Spleen (tissue), 11 donors: ENCODE data around the gene KAT7. TPM values are rescaled to one million over a fixed set of nuclear protein-coding genes. Genes with fewer than 3 reads are reported as not detected.

ENCODE experiments used
- DNase-seq: peaks from one replicate; pipeline ENCODE4 v3.0.0-alpha.2; 2020
- H3K27ac ChIP-seq, 8 donors: fragments of 200-600 bp; sonication (generic) in 7 of 8; 1 replicate in 4 of 8; 2 replicates in 4 of 8; pipeline versions ENCODE4 v1.5.0 to v1.8.0; 2016 to 2021; ENCODE audit warnings: inconsistent platforms in 4 of 8, mild to moderate bottlenecking in 4 of 8, moderate library complexity in 1 of 8
- H3K27me3 ChIP-seq, 7 donors: fragments of 200-600 bp; sonication (generic) in 6 of 7; replicated peaks in 1 of 7; 1 replicate in 4 of 7; 2 replicates in 3 of 7; pipeline versions ENCODE4 v1.5.0 to v1.8.0; 2016 to 2021; ENCODE audit warnings: inconsistent platforms in 3 of 7, mild to moderate bottlenecking in 1 of 7
- H3K36me3 ChIP-seq, 6 donors: fragments of 200-600 bp; sonication (generic) in 5 of 6; 1 replicate in 4 of 6; 2 replicates in 2 of 6; pipeline versions ENCODE4 v1.5.0 to v1.8.0; 2016 to 2021; ENCODE audit warnings: inconsistent platforms in 2 of 6
- H3K4me1 ChIP-seq, 6 donors: fragments of 200-600 bp; sonication (generic) in 5 of 6; 1 replicate in 3 of 6; 2 replicates in 3 of 6; pipeline versions ENCODE4 v1.5.0 to v1.8.0; 2016 to 2021; ENCODE audit warnings: inconsistent platforms in 3 of 6
- H3K4me3 ChIP-seq, 8 donors: fragments of 200-600 bp; sonication (generic) in 7 of 8; 1 replicate in 4 of 8; 2 replicates in 4 of 8; pipeline versions ENCODE4 v1.5.0 to v1.8.0; 2016 to 2021; ENCODE audit warnings: inconsistent platforms in 4 of 8, mild to moderate bottlenecking in 4 of 8, moderate library complexity in 2 of 8
- H3K9me3 ChIP-seq, 8 donors: fragments of 200-600 bp; sonication (generic) in 7 of 8; 1 replicate in 4 of 8; 2 replicates in 4 of 8; pipeline versions ENCODE4 v1.5.0 to v1.8.0; 2016 to 2021; ENCODE audit warnings: inconsistent platforms in 4 of 8
- POLR2A ChIP-seq, 3 donors: fragments of 450-650 bp; IDR thresholded peaks; one replicate each; pipeline ENCODE4 v1.5.1; 2017; ENCODE audit warnings: antibody characterized with exemption in 3 of 3, mild to moderate bottlenecking in 1 of 3
- POLR2AphosphoS5 ChIP-seq, 3 donors: sonication (generic); formaldehyde crosslinking; IDR thresholded peaks; one replicate each; pipeline ENCODE4 v1.5.1; 2017; ENCODE audit warnings: antibody characterized with exemption in 3 of 3
- WGBS, 5 donors: extraction: QIAGEN DNeasy Blood & Tissue Kit in 3 of 5; methylation state at CpG; one replicate each; pipeline versions ENCODE4 v1.1.5 to v1.1.7; 2013 to 2018; 5-methylcytosine and 5-hydroxymethylcytosine counted together
- intact Hi-C: fragments of 100-400 bp; cut with DNase I; formaldehyde crosslinking; loops from one replicate; pipeline ENCODE4 v1.15.0; 2023; ENCODE audit warnings: low total_unique reads
- polyA plus RNA-seq, 3 donors: library from polyadenylated mRNA; stranded (reverse); fragments of 200-250 nt; gene quantifications; one replicate each; pipeline ENCODE4 v1.2.1, GENCODE V29; 2013
- total RNA-seq, 7 donors: library from RNA; depleted of rRNA in 3 of 7; stranded (reverse); fragments of >200 nt in 3 of 7; fragmentation: NEBNext Ultra II Directional in 4 of 7; extraction: Animal tissue kit (Norgen Biotek cat#: 25700) in 4 of 7; gene quantifications; one replicate each; pipeline versions ENCODE4 v1.1.0 to v1.2.1, GENCODE V29; 2016 to 2021
- TF ChIP-seq, protein P1 (sequence below), 11 experiments: fragments of 200-600 bp in 7 of 11; fragments of 450-650 bp in 4 of 11; sonication (generic) in 4 of 11; IDR thresholded peaks in 8 of 11; conservative IDR thresholded peaks in 3 of 11; 1 replicate in 7 of 11; 2 replicates in 4 of 11; pipeline versions ENCODE4 v1.4.0 to v1.8.0; 2016 to 2021; ENCODE audit warnings: antibody characterized with exemption in 11 of 11, inconsistent platforms in 4 of 11, mild to moderate bottlenecking in 1 of 11
- donor health status: healthy with polysubstance abuse.
- donor health status: DM: no; HTN: no; CAD: no; lungs with moderate emphysema.
- donor health status: DM: no; HTN: no; CAD: no.
- donor health status: Bipolar disorder and iron deficiency.
- donor health status: healthy.
- donor health status: DM: no; HTN: no; CAD: no.
- donor health status: DM: yes; HTN: yes; CAD: no.

KAT7 gene
- total and polyA plus RNA-seq, 10 donors = 5.9 to 81.2 (median 54.2) TPM

DNA sequence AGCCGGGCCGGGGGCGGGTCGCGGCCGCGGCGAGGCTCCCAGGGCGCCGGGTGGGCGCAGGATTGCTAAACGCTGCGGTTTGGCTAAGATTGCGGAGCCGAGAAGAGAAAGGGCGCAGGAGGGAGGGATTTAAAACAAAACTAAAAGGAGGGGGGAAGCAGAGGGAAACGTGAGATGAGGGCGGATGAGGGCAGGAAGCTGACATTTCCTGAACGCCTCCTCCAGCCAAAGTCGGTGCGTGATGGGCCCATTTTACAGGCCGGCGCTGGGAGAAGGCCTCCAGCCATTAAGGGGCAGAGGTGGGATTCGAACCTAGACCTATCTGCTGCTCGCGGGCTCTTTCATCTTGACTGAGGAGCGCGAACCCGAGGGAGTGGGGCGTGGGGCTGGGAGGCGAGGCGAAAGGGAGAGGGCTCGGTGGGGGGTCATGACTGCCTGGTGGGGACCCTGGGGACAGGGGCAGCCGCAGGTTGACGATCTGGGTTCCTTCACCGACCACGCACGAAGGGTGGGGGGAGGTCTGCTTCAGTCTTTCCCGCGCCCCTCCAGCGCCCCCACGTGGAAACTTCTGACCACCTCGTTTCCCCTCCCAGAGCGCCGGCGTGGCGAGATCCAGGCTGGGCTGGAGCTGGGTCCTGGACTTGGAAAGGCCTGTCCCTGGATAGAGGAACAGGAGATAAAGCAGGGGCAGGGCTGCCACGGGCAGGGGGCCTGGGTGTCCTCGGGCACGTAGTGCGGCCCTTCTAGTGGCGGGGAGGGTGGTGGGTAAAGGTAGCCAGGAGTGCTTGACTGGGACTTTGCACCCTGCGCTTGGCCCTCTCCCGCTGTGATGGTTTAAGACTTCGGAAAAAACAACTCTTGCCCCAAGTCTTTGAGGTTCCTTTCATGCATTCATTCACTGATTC is 63.2 kb downstream of the KAT7 start:
- DNase-seq = peak; percentile 91
- Histone ChIP-seq H3K4me3 (peak overlapping the region; percentile 45 to 75 (median 54)), H3K27ac (peak overlapping the region; percentile 35 to 74 (median 56)), H3K4me1 (peaks cover 8 to 32% (median 16%) of the 10 kb centered on the region in 6 donors), H3K27me3 (peaks cover 0 to 16% (median 0%) of the 10 kb centered on the region in 7 donors), H3K9me3 (no peaks in the 10 kb centered on the region), H3K36me3 (peaks cover 0 to 7% (median 0%) of the 10 kb centered on the region in 6 donors)
- intact Hi-C loops = loop anchor here (5.0 to 10.0 kb wide), 2 partner anchors 147 to 279 kb away; partner anchors contain the start of gene SLC35B1
- peak; percentile 46 to 73 (median 63) for TF ChIP-seq POLR2AphosphoS5 (IDR thresholded peaks at IDR 0.05)
- TF ChIP-seq, protein P1, sequence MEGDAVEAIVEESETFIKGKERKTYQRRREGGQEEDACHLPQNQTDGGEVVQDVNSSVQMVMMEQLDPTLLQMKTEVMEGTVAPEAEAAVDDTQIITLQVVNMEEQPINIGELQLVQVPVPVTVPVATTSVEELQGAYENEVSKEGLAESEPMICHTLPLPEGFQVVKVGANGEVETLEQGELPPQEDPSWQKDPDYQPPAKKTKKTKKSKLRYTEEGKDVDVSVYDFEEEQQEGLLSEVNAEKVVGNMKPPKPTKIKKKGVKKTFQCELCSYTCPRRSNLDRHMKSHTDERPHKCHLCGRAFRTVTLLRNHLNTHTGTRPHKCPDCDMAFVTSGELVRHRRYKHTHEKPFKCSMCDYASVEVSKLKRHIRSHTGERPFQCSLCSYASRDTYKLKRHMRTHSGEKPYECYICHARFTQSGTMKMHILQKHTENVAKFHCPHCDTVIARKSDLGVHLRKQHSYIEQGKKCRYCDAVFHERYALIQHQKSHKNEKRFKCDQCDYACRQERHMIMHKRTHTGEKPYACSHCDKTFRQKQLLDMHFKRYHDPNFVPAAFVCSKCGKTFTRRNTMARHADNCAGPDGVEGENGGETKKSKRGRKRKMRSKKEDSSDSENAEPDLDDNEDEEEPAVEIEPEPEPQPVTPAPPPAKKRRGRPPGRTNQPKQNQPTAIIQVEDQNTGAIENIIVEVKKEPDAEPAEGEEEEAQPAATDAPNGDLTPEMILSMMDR (IDR thresholded peaks at IDR 0.05 in 8 of 11, conservative IDR thresholded peaks at IDR 0.05 in 3 of 11) = peak; percentile 41 to 84 (median 71)
- no peak for TF ChIP-seq POLR2A (IDR thresholded peaks at IDR 0.05)
- WGBS, 5 donors = 6 to 12% (median 8%) methylated on average over 36 to 55 of the region's 55 CpGs

DNA sequence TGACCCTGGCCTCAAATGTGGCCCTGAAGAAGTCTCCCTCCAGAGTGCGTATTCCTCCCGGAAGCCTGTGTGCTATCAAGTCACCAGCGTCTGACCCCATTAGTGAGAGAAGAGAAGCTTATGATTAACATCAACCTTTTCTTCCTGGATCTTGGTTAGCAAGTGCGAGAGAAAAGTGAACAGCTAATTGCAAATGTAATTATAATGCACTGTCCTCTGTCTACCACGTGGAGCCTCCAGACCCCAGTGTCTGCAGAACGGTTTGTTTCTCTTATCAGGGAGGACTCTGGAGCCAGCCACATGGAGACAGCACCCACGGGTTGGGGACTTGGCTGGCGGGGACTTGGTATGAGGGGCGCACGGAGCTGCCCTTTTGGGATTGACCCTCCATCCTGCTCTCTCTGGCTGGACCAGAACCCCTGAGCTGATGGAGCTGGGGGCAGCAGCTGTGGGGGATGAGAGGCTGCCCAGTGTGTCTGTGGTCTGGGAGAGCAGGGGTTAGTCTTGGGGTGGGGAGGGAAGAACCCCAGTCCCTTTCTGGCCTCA is 65.1 kb downstream of the KAT7 start:
- WGBS, 5 donors = 77 to 86% (median 84%) methylated on average over 8 to 10 of the region's 10 CpGs
- Histone ChIP-seq H3K9me3 (no peaks in the 10 kb centered on the region), H3K4me1 (peaks cover 8 to 26% (median 16%) of the 10 kb centered on the region in 6 donors), H3K27me3 (peaks cover 0 to 18% (median 0%) of the 10 kb centered on the region in 7 donors), H3K4me3 (no peak overlapping the region), H3K36me3 (no peaks in the 10 kb centered on the region), H3K27ac (no peak overlapping the region)
- TF ChIP-seq, protein P1 (IDR thresholded peaks at IDR 0.05 in 8 of 11, conservative IDR thresholded peaks at IDR 0.05 in 3 of 11) = no peak
- no peak for TF ChIP-seq POLR2A (IDR thresholded peaks at IDR 0.05)
- no peak for TF ChIP-seq POLR2AphosphoS5 (IDR thresholded peaks at IDR 0.05)
- no peak for DNase-seq
- intact Hi-C loops = loop anchor here (5.0 to 10.0 kb wide), 2 partner anchors 149 to 281 kb away; partner anchors contain the start of gene SLC35B1

DNA sequence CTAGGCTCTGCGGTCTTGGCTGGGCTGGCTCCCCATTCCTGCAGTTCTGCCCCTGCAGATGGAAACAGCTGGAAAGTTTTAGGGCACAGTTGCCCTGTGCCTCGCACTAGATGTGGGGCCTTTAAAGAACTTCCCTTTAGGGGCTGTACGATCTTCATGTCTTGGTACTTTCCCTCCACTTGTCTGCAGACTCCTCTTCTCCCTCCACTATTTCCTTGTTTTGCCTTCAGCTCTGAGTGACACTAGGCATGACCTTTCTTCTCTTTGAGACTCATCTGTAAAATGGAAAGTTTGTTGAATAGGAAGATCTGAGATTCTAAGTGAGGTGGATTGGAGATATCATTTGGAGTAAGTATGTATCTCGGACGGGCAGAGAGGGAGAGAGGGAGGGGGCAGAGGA is 65.6 kb downstream of the KAT7 start:
- Histone ChIP-seq H3K4me3 (no peak overlapping the region), H3K36me3 (no peaks in the 10 kb centered on the region), H3K27me3 (peaks cover 0 to 24% (median 0%) of the 10 kb centered on the region in 7 donors), H3K4me1 (peaks cover 8 to 26% (median 16%) of the 10 kb centered on the region in 6 donors), H3K27ac (no peak overlapping the region), H3K9me3 (no peaks in the 10 kb centered on the region)
- TF ChIP-seq POLR2A (IDR thresholded peaks at IDR 0.05) = no peak
- TF ChIP-seq POLR2AphosphoS5 (IDR thresholded peaks at IDR 0.05) = no peak
- TF ChIP-seq, protein P1 (IDR thresholded peaks at IDR 0.05 in 8 of 11, conservative IDR thresholded peaks at IDR 0.05 in 3 of 11) = no peak
- 74 to 85% (median 76%) methylated on average over 5 of the region's 5 CpGs for WGBS, 5 donors
- intact Hi-C loops = loop anchor here (5.0 to 10.0 kb wide), 2 partner anchors 149 to 282 kb away; partner anchors contain the start of gene SLC35B1
- no peak for DNase-seq
